ENCODE measurements around the gene COPE.
"Not testable (repeated sequence)": the region's sequence is repeated elsewhere in the genome, so short reads cannot be mapped to it uniquely, and the experiment has no call there.

COPE gene

GRCh38 chr19:18908917-18909619 is 10.1 kb downstream of the COPE start:
- no peak for DNase-seq (ENCODE audit: low spot score)

GRCh38 chr19:18906605-18907519 is 12.3 kb downstream of the COPE start:
- no peak for DNase-seq (ENCODE audit: low spot score)

GRCh38 chr19:18905513-18906236 is 13.5 kb downstream of the COPE start:
- no peak for DNase-seq (ENCODE audit: low spot score)

GRCh38 chr19:18905058-18905456 is 14.1 kb downstream of the COPE start:
- no peak for DNase-seq (ENCODE audit: low spot score)

- DNase-seq (ENCODE audit: low spot score), result no peak
These were observed 14.7 kb downstream of the COPE start for GRCh38 chr19:18904334-18905057.

GRCh38 chr19:18903156-18904037 is 15.8 kb downstream of the COPE start:
- DNase-seq (ENCODE audit: low spot score), result no peak

GRCh38 chr19:18902519-18902918 is 16.7 kb downstream of the COPE start:
- not testable (repeated sequence) for DNase-seq (ENCODE audit: low spot score)

- DNase-seq (ENCODE audit: low spot score), result no peak
These were observed 17.7 kb downstream of the COPE start for GRCh38 chr19:18901491-18901890.

GRCh38 chr19:18900700-18901481 is 18.3 kb downstream of the COPE start:
- DNase-seq (ENCODE audit: low spot score), result no peak

GRCh38 chr19:18899624-18900560 is 19.3 kb downstream of the COPE start:
- no peak for DNase-seq (ENCODE audit: low spot score)

GRCh38 chr19:18898607-18899408 is 20.4 kb downstream of the COPE start:
- no peak for DNase-seq (ENCODE audit: low spot score)

- no peak for DNase-seq (ENCODE audit: low spot score)
These were observed 21.0 kb downstream of the COPE start for GRCh38 chr19:18898081-18898606.

GRCh38 chr19:18897094-18898029 is 21.8 kb downstream of the COPE start:
- no peak for DNase-seq (ENCODE audit: low spot score)

GRCh38 chr19:18896421-18896841 is 22.8 kb downstream of the COPE start:
- DNase-seq (ENCODE audit: low spot score), result no peak

- no peak for DNase-seq (ENCODE audit: low spot score)
These were observed 23.3 kb downstream of the COPE start, which contains the start of gene CERS1 for GRCh38 chr19:18895824-18896341. CERS1 (minus strand) TSS chr19:18896158; CDS start chr19:18896072, 86 bp downstream.
